GM21825 (cell line): ENCODE measurements around the gene RAPGEFL1.
"Not testable (repeated sequence)": the region's sequence is repeated elsewhere in the genome, so short reads cannot be mapped to it uniquely, and the experiment has no call there.

Experiments used
- ATAC-seq: cut with Tn5 transposase; IDR thresholded peaks from one replicate; pipeline ENCODE4 v1.9.1; 2021; ENCODE audit warnings: mild to moderate bottlenecking, moderate library complexity; ENCODE audit not compliant: unreplicated experiment

RAPGEFL1 gene

GRCh38 chr17:40173091-40173777 is 4.0 kb upstream of the RAPGEFL1 start:
- no peak for ATAC-seq

GRCh38 chr17:40173778-40174135 is 3.5 kb upstream of the RAPGEFL1 start:
- ATAC-seq: no peak

GRCh38 chr17:40174514-40174913 is 2.8 kb upstream of the RAPGEFL1 start:
- no peak for ATAC-seq

- ATAC-seq: no peak
Measured at GRCh38 chr17:40175928-40176753, 1.1 kb upstream of the RAPGEFL1 start.

GRCh38 chr17:40176754-40177110 is 538 bp upstream of the RAPGEFL1 start:
- no peak for ATAC-seq

GRCh38 chr17:40178021-40178601 is 841 bp downstream of the RAPGEFL1 start:
- ATAC-seq: no peak

GRCh38 chr17:40178660-40179059 is 1.4 kb downstream of the RAPGEFL1 start:
- ATAC-seq: no peak

GRCh38 chr17:40179923-40180659 is 2.8 kb downstream of the RAPGEFL1 start:
- no peak for ATAC-seq

GRCh38 chr17:40180694-40181093 is 3.4 kb downstream of the RAPGEFL1 start:
- no peak for ATAC-seq

- ATAC-seq: no peak
Measured at GRCh38 chr17:40181205-40181604, 3.9 kb downstream of the RAPGEFL1 start.

GRCh38 chr17:40182606-40183005 is 5.3 kb downstream of the RAPGEFL1 start:
- ATAC-seq: no peak

GRCh38 chr17:40187238-40187637 is 10.0 kb downstream of the RAPGEFL1 start:
- ATAC-seq: no peak

- no peak for ATAC-seq
Measured at GRCh38 chr17:40188694-40189093, 11.4 kb downstream of the RAPGEFL1 start.

GRCh38 chr17:40190197-40191021 is 13.1 kb downstream of the RAPGEFL1 start:
- ATAC-seq: no peak

- ATAC-seq: peak; percentile 61
Measured at GRCh38 chr17:40191237-40192208, 14.3 kb downstream of the RAPGEFL1 start.

GRCh38 chr17:40192961-40193360 is 15.7 kb downstream of the RAPGEFL1 start:
- no peak for ATAC-seq

- ATAC-seq: no peak
Measured at GRCh38 chr17:40194821-40195220, 17.6 kb downstream of the RAPGEFL1 start.

GRCh38 chr17:40197550-40197949 is 20.3 kb downstream of the RAPGEFL1 start:
- ATAC-seq: no peak

- ATAC-seq: not testable (repeated sequence)
Measured at GRCh38 chr17:40197965-40198456, 20.7 kb downstream of the RAPGEFL1 start.
